ENCODE data around the gene PCDH12.

DNA sequence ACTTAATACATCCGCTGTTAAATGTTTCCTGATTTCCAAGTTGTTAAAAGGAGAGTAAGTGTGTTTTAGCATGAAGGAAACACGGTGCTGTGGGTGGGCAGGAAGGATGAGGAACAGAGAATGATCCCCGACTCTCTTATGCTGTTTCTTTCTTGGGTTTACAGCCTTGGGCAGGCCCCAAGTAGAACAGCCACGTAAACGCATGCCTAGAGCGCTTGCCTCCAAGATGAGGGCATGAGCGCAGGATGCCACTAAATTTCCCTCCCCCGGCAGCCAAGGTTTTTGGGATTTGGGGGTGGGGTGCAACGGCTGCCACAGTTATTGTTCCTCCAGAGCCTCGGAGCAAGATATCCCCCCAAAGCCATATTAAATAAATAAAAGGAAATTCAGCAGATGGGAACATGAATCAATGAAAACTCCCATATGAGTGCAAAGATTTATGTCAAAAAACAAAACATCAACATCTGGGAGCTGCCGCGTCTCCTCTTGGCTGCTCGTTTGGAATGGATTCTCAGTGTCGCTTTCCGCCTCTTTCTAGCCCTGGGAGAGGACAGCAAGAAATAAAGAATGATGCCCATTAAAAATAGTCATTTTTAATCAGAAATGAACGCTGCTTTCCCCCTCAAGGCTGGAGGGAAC, 44.3 kb downstream of the PCDH12 start:
- TF ChIP-seq EZH2phosphoT487 (IDR thresholded peaks at IDR 0.05; ENCODE audit: borderline replicate concordance, low read length), result no peak
- TF ChIP-seq EZH2 (IDR thresholded peaks at IDR 0.05; ENCODE audit: low read length, unreplicated experiment), result no peak
